NCI-H748 (cell line): ENCODE data around the gene FOXD4L4.
"Not testable (repeated sequence)": the region's sequence is repeated elsewhere in the genome, so short reads cannot be mapped to it uniquely, and the experiment has no call there.

Experiments used
- DNase-seq: peaks from one replicate; lab custom pipeline; 2025; ENCODE audit not compliant: unreplicated experiment; lab: John Stamatoyannopoulos, UW

Gene FOXD4L4

DNA sequence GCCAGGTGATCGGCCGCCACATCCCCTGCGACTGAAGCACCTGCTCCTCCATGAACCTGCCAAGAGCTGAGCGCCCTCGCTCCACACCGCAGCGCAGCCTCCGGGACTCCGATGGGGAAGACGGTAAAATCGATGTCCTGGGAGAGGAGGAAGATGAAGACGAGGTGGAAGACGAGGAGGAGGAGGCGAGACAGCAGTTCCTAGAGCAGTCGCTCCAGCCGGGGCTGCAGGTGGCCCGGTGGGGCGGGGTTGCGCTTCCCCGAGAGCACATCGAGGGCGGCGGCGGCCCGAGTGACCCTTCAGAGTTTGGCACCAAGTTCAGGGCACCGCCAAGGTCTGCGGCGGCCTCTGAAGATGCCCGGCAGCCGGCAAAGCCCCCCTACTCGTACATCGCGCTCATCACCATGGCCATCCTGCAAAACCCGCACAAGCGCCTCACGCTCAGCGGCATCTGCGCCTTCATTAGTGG lies at the start of gene FOXD4L4:
TSS of gene FOXD4L4 (plus strand) at position 51 of the 469 bp plus-strand sequence. CDS start at position 51, 0 bp downstream.
- DNase-seq: not testable (repeated sequence)

DNA sequence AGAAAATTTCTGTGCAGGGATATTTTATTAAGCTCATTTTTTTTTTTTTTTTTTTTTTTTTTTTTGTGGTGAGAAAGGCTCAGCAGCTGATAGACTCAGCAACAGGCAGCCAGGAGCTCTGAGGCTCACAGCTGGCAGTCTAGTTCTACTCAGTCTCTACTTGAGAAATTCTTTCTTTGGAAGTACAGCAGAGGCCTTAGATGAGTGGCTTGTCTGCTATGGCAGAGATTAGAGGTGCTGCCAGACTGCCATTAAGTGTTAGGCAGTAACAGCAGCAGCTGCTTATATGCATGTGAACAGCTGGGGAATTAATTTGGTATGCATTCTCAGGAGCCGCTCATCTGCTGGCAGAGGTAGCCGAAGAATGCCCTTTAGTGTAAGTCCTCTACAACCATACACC lies 33.4 kb upstream of the FOXD4L4 start:
- DNase-seq: not testable (repeated sequence)

DNA sequence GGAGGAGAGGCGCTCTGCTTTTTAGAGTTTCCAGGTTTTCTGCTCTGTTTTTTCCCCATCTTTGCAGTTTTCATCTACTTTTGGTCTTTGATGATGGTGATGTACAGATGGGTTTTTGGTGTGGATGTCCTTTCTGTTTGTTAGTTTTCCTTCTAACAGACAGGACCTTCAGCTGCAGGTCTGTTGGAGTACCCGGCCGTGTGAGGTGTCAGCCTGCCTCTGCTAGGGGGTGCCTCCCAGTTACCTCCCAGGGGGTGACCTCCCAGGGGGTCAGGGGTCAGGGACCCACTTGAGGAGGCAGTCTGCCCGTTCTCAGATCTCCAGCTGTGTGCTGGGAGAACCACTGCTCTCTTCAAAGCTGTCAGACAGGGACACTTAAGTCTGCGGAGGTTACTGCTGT lies 22.5 kb upstream of the FOXD4L4 start:
- DNase-seq: not testable (repeated sequence)

DNA sequence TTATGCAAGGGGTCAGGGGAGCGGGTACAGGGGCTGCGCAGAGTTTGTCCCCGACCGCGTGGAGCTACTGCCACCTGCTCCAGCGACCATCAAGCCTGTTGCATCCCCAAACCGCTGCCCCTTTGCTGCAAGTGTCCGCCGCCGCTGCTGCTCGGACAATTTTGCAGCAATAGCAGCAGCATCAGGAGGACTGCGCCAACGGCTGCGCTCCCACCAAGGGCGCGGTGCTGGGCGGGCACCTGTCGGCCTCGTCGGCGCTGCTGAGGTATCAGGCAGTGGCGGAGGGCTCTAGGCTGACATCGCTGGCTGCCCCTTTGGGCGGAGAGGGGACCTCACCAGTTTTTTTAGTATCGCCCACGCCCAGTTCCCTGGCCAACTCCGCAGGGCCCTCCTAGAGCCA lies 1.2 kb downstream of the FOXD4L4 start:
- DNase-seq: not testable (repeated sequence)
